Neural progenitor cell (in vitro differentiated cells): Measurements from ENCODE around the gene ATXN7L2.

ENCODE experiments used
- CTCF ChIP-seq: fragments of 200-600 bp; sonication (generic); IDR thresholded peaks from 2 replicates; pipeline ENCODE4 v1.5.1; 2017; ENCODE audit warnings: antibody characterized with exemption, mild to moderate bottlenecking
- EZH2 ChIP-seq: fragments of 200-600 bp; sonication (generic); IDR thresholded peaks from 2 replicates; pipeline ENCODE4 v1.6.1; 2017; ENCODE audit warnings: antibody characterized with exemption, mild to moderate bottlenecking, moderate library complexity
- EZH2phosphoT487 ChIP-seq: fragments of 200-600 bp; sonication (generic); IDR thresholded peaks from 2 replicates; pipeline ENCODE4 v1.6.1; 2017; ENCODE audit warnings: antibody characterized with exemption

GRCh38 chr1:109493805-109494539, 10.3 kb downstream of the ATXN7L2 start, which contains the start of gene CYB561D1:
- TF ChIP-seq CTCF, result peak; percentile 93
- no peak for TF ChIP-seq EZH2
- no peak for TF ChIP-seq EZH2phosphoT487
